Nephron progenitor cell (in vitro differentiated cells): ENCODE results near the gene AP3D1.

ENCODE experiments used
- DNase-seq: peaks from one replicate; pipeline ENCODE4 v3.0.0; 2021
- H3K27ac Mint-ChIP-seq: 2 replicates; pipeline ENCODE4 v1.8.0; 2021; ENCODE audit warnings: mild to moderate bottlenecking, moderate library complexity, mixed read lengths
- H3K27me3 Mint-ChIP-seq: 2 replicates; pipeline ENCODE4 v1.8.0; 2021; ENCODE audit warnings: mild to moderate bottlenecking, low read depth, mixed read lengths; ENCODE audit not compliant: poor library complexity
- H3K36me3 Mint-ChIP-seq: 2 replicates; pipeline ENCODE4 v1.8.0; 2021; ENCODE audit warnings: low read depth, mixed read lengths
- H3K4me1 Mint-ChIP-seq: 2 replicates; pipeline ENCODE4 v1.8.0; 2021; ENCODE audit warnings: mixed read lengths
- H3K4me3 Mint-ChIP-seq: 2 replicates; pipeline ENCODE4 v1.8.0; 2021; ENCODE audit warnings: mild to moderate bottlenecking, moderate library complexity, mixed read lengths
- H3K9me3 Mint-ChIP-seq: 2 replicates; pipeline ENCODE4 v1.8.0; 2021; ENCODE audit warnings: mild to moderate bottlenecking, moderate library complexity, mixed read lengths
- CTCF ChIP-seq: fragments of 200-600 bp; sonication (generic); IDR thresholded peaks from 2 replicates; pipeline ENCODE4 v1.5.0; 2021; ENCODE audit warnings: antibody characterized with exemption

Gene AP3D1

GRCh38 chr19:2061495-2062388, 89.6 kb downstream of the AP3D1 start:
- no peaks in the 10 kb centered on the region for H3K9me3 Mint-ChIP-seq
- H3K27me3 Mint-ChIP-seq, result no peaks in the 10 kb centered on the region
- peak overlapping the region; percentile 97 for H3K27ac Mint-ChIP-seq
- no peak for TF ChIP-seq CTCF
- H3K36me3 Mint-ChIP-seq, result no peaks in the 10 kb centered on the region
- peak; percentile 99 for DNase-seq
- H3K4me1 Mint-ChIP-seq, result peaks cover 53% of the 10 kb centered on the region
- peak overlapping the region; percentile 82 for H3K4me3 Mint-ChIP-seq

DNA sequence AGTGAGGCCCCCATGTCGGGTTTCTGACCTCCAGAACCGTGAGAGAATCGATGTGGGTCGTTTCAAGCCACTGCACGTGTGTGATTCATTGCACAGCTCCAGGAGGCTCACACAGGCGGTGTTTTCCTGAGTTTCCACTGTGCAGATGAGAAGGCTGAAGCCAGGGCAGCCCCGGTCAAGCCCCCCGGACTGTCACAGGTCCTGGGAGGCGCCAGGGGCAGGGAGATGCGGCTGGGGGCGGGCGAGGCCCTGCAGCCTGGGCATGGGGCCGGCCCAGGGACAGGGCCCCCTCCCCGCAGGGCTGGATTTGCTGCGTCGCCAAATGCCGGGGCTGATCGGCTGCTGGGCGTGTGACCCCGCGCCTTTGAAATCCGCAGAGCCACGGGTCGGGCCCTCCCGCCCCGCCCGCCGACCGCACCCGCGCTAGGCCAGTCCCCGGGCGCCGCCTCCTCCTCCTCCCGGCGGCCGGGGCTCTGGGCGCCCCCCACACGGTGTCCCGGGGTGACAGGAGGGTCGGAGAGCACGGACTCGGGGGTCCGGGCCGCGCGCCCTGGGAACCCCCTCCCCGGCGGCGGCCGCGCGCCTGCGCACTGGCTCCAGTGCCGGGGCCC, 90.4 kb downstream of the AP3D1 start:
- Mint-ChIP-seq H3K4me1 (peaks cover 57% of the 10 kb centered on the region), H3K36me3 (no peaks in the 10 kb centered on the region), H3K4me3 (peak overlapping the region; percentile 84), H3K9me3 (no peaks in the 10 kb centered on the region), H3K27ac (peak overlapping the region; percentile 99), H3K27me3 (no peaks in the 10 kb centered on the region)
- DNase-seq, result no peak
- no peak for TF ChIP-seq CTCF

DNA sequence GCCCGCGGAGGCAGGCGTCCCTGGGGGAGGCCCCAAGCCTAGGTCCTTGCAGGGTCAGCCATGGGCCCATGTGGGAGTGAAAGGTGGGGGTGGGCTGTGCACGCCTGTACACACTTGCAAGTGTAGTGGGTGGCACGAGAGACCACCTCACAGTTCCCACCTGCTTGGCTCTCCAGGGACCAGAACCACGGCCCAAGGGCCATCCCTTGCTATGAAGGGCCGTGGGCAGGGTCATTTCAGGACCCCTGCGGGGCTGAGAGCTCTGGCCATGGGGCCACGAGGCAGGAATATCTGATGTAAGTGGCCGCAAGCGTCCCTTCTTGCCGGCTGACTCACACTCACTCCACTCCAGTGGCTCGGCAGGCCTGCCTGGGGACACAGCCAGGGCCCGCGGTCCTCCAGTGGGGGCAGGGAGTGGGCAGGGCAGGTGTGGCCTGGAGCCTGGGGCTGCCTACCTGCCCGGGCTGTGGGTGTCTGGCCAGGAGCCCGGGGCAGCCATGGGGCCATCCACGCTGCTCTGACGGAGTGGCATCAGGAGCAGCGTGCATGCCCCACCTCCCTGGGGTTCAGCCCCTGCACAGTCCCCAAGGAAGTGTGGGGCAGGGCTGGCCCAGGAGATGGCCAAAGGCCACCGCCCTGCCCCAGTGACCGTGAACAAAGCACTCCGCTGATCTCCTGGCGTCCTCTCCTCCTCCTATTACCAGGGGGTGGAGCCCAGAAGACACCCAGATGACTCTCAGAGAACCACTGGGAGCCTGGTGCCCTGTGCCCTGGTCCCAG, 91.8 kb downstream of the AP3D1 start:
- no peaks in the 10 kb centered on the region for H3K36me3 Mint-ChIP-seq
- H3K9me3 Mint-ChIP-seq, result no peaks in the 10 kb centered on the region
- H3K4me1 Mint-ChIP-seq, result peaks cover 61% of the 10 kb centered on the region
- DNase-seq, result peak; percentile 61
- H3K27me3 Mint-ChIP-seq, result no peaks in the 10 kb centered on the region
- H3K27ac Mint-ChIP-seq, result peak overlapping the region; percentile 99
- H3K4me3 Mint-ChIP-seq, result peak overlapping the region; percentile 84
- no peak for TF ChIP-seq CTCF

DNA sequence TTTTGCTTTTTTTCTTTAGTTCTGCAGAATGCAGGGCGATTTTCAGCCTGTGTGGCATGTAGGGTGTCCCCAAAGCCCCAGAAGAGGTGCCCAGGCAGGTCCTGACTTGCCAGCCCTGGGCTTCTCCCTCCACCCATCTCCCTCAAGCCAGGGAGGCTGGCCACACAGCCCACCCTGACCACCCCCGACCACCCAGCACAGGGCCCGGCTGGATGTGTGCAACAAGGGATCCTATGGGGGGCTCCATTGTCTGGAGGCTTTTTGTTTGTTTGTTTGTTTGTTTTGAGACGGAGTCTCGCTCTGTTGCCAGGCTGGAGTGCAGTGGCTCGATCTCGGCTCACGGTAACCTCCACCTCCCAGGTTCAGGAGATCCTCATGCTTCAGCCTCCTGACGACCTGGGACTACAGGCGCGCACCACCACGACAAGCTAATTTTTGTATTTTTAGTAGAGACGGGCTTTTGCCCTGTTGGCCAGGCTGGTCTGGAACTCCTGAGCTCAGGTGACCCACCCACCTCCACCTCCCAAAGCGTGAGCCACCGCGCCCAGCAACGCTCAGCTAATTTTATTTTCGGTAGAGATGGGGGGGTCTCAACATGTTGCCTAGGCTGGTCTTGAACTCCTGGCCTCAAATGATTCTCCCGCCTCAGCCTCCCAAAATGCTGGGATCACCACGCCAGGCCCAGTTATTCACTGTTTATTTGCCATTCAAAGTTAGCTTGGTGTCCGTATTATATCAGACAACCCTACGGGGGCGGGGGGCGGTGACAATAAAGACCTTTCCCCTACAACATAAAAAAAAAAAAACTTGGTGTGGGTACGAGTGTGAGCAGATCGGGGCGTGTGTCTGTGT, 92.6 kb downstream of the AP3D1 start:
- no peaks in the 10 kb centered on the region for H3K36me3 Mint-ChIP-seq
- H3K9me3 Mint-ChIP-seq, result no peaks in the 10 kb centered on the region
- DNase-seq, result no peak
- peaks cover 54% of the 10 kb centered on the region for H3K4me1 Mint-ChIP-seq
- no peaks in the 10 kb centered on the region for H3K27me3 Mint-ChIP-seq
- H3K27ac Mint-ChIP-seq, result peak overlapping the region; percentile 95
- no peak for TF ChIP-seq CTCF
- peak overlapping the region; percentile 57 for H3K4me3 Mint-ChIP-seq
